NCI-H446 treated with DMSO at 0.1 percent for 48 hours (cell line): ENCODE data around the gene DCK.
"Not testable (repeated sequence)": the region's sequence is repeated elsewhere in the genome, so short reads cannot be mapped to it uniquely, and the experiment has no call there.

Source experiments
- DNase-seq: peaks from one replicate; lab custom pipeline; 2025; lab: John Stamatoyannopoulos, UW

The DCK gene

GRCh38 chr4:71001363-71001762 lies 7.9 kb downstream of the DCK start:
- DNase-seq, result not testable (repeated sequence)

GRCh38 chr4:71004281-71004851 lies 10.9 kb downstream of the DCK start:
- no peak for DNase-seq

GRCh38 chr4:71005025-71005424 lies 11.6 kb downstream of the DCK start:
- not testable (repeated sequence) for DNase-seq

GRCh38 chr4:71006203-71006907 lies 12.9 kb downstream of the DCK start:
- DNase-seq, result no peak

GRCh38 chr4:71008196-71008595 lies 14.7 kb downstream of the DCK start:
- DNase-seq, result no peak

GRCh38 chr4:71009086-71009485 lies 15.6 kb downstream of the DCK start:
- no peak for DNase-seq

GRCh38 chr4:71009890-71010588 lies 16.6 kb downstream of the DCK start:
- DNase-seq, result peak; percentile 31

GRCh38 chr4:71011451-71011850 lies 18.0 kb downstream of the DCK start:
- no peak for DNase-seq

GRCh38 chr4:71017391-71017790 lies 23.9 kb downstream of the DCK start:
- not testable (repeated sequence) for DNase-seq

GRCh38 chr4:71020611-71021010 lies 27.2 kb downstream of the DCK start:
- DNase-seq, result no peak

- DNase-seq, result no peak
These were observed 32.2 kb downstream of the DCK start for GRCh38 chr4:71025654-71026053.

GRCh38 chr4:71026086-71026485 lies 32.6 kb downstream of the DCK start:
- DNase-seq, result peak; percentile 63

- DNase-seq, result no peak
These were observed 34.2 kb downstream of the DCK start for GRCh38 chr4:71027611-71028010.

GRCh38 chr4:71029504-71029903 lies 36.1 kb downstream of the DCK start:
- DNase-seq, result no peak

- not testable (repeated sequence) for DNase-seq
These were observed 38.7 kb downstream of the DCK start for GRCh38 chr4:71032106-71032505.

GRCh38 chr4:71045256-71045655 lies 51.8 kb downstream of the DCK start:
- DNase-seq, result no peak

- DNase-seq, result no peak
These were observed 55.9 kb downstream of the DCK start for GRCh38 chr4:71049395-71049794.

GRCh38 chr4:71050809-71051208 lies 57.4 kb downstream of the DCK start:
- no peak for DNase-seq

GRCh38 chr4:71052034-71052433 lies 58.6 kb downstream of the DCK start:
- DNase-seq, result no peak

GRCh38 chr4:71052716-71053115 lies 59.3 kb downstream of the DCK start:
- DNase-seq, result no peak

GRCh38 chr4:71053613-71054012 lies 60.2 kb downstream of the DCK start:
- not testable (repeated sequence) for DNase-seq

GRCh38 chr4:71059573-71059972 lies 66.1 kb downstream of the DCK start:
- DNase-seq, result not testable (repeated sequence)

- DNase-seq, result no peak
These were observed 69.0 kb downstream of the DCK start for GRCh38 chr4:71062436-71062835.
